AG04450 (cell line): ENCODE results near the gene IRAK2. TPM values are rescaled to one million over a fixed set of nuclear protein-coding genes. Genes with fewer than 3 reads are reported as not detected.

Experiments used
- CTCF ChIA-PET: fragments of 300-600, 350-600 bp; formaldehyde crosslinking; extraction: SDS; loops from one replicate; lab custom pipeline; 2022; ENCODE audit warnings: antibody characterized with exemption, inconsistent platforms; lab: Charles Lee
- POLR2A ChIA-PET: fragments of 350-600 bp; formaldehyde crosslinking; extraction: SDS; loops from one replicate; lab custom pipeline; 2021; ENCODE audit warnings: antibody characterized with exemption, inconsistent platforms; lab: Yijun Ruan, JAX
- DNase-seq: peaks from one replicate; pipeline ENCODE4 v3.0.0-alpha.2; 2011; ENCODE audit warnings: low read depth, low spot score
- H3K27ac ChIP-seq: one replicate; pipeline ENCODE4 v1.5.1; 2012; ENCODE audit warnings: low read depth, low read length, control low read depth
- H3K27me3 ChIP-seq: one replicate; pipeline ENCODE4 v1.6.0; 2012; ENCODE audit warnings: low read length; ENCODE audit not compliant: control insufficient read depth, insufficient read depth
- H3K4me3 ChIP-seq: 2 replicates; pipeline ENCODE4 v1.5.1; 2011; ENCODE audit warnings: mild to moderate bottlenecking, low read depth, low read length, control low read depth
- H3K9me3 ChIP-seq: 2 replicates; pipeline ENCODE4 v1.5.1; 2012; ENCODE audit warnings: low read length; ENCODE audit not compliant: control insufficient read depth, insufficient read depth
- CTCF ChIP-seq: IDR thresholded peaks from 2 replicates; pipeline ENCODE4 v1.5.1; 2011; ENCODE audit warnings: low read depth, low read length, control low read depth, inconsistent platforms
- polyA plus RNA-seq: library from polyadenylated mRNA; depleted of rRNA; stranded (reverse); fragments of >200 nt; gene quantifications from 2 replicates; pipeline ENCODE4 v1.2.3, GENCODE V29; 2011

IRAK2 gene
- polyA plus RNA-seq, 1 experiment, result 7.6 TPM

- CTCF ChIA-PET, result interaction anchor here (1.2 kb wide), 1 partner anchor 203 kb away, joined by 3 read pairs; no protein-coding TSS in a partner anchor
- H3K27me3 ChIP-seq, result no peaks in the 10 kb centered on the region
- H3K4me3 ChIP-seq, result no peak overlapping the region
- H3K27ac ChIP-seq, result no peak overlapping the region
- H3K9me3 ChIP-seq, result no peaks in the 10 kb centered on the region
- POLR2A ChIA-PET, result no interaction called here
- DNase-seq, result no peak
- TF ChIP-seq CTCF, result no peak
Observed at GRCh38 chr3:10149226-10149625, 15.5 kb upstream of the IRAK2 start.

DNA sequence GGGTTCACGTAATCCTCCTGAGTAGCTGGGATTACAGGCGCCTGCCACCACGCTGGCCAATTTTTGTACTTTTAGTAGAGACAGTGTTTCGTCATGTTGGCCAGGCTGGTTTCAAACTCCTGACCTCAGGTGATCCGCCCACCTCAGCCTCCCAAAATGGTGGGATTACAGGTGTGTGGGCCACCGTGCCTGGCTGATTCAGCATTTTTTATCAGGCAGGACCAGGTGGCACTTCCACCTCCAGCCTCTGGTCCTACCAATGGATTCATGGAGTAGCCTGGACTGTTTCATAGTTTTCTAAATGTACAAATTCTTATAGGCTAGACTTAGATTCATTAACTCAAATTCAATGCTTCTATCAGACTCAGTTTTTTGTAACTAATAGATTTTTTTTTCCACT, 13.7 kb upstream of the IRAK2 start:
- no peak overlapping the region for H3K27ac ChIP-seq
- H3K4me3 ChIP-seq, result no peak overlapping the region
- ChIA-PET CTCF (interaction anchor here (1.0 to 2.7 kb wide), 3 partner anchors 13 to 219 kb away, joined by 5 to 11 read pairs (median 6); partner anchors contain the start of gene IRAK2), POLR2A (no interaction called here)
- DNase-seq, result no peak
- no peaks in the 10 kb centered on the region for H3K9me3 ChIP-seq
- no peaks in the 10 kb centered on the region for H3K27me3 ChIP-seq
- no peak for TF ChIP-seq CTCF

- Histone ChIP-seq H3K9me3 (no peaks in the 10 kb centered on the region), H3K4me3 (no peak overlapping the region), H3K27ac (no peak overlapping the region), H3K27me3 (no peaks in the 10 kb centered on the region)
- ChIA-PET POLR2A (interaction anchor here (0.6 to 1.6 kb wide), 2 partner anchors 13 to 16 kb away, joined by 4 to 6 read pairs; partner anchors contain the start of gene VHL), CTCF (no interaction called here)
- DNase-seq, result no peak
- TF ChIP-seq CTCF, result no peak
Observed at GRCh38 chr3:10154335-10155122, 10.2 kb upstream of the IRAK2 start.

GRCh38 chr3:10155123-10155472, 9.6 kb upstream of the IRAK2 start:
- no peaks in the 10 kb centered on the region for H3K27me3 ChIP-seq
- CTCF ChIA-PET, result no interaction called here
- POLR2A ChIA-PET, result interaction anchor here (1.6 kb wide), 1 partner anchor 14 kb away, joined by 4 read pairs; the partner anchor contains the start of gene VHL
- no peak overlapping the region for H3K4me3 ChIP-seq
- no peak for DNase-seq
- no peak overlapping the region for H3K27ac ChIP-seq
- no peaks in the 10 kb centered on the region for H3K9me3 ChIP-seq
- TF ChIP-seq CTCF, result no peak

GRCh38 chr3:10155658-10156057, 9.1 kb upstream of the IRAK2 start:
- POLR2A ChIA-PET, result interaction anchor here (1.6 kb wide), 1 partner anchor 14 kb away, joined by 4 read pairs; the partner anchor contains the start of gene VHL
- Histone ChIP-seq H3K9me3 (no peaks in the 10 kb centered on the region), H3K4me3 (no peak overlapping the region), H3K27ac (no peak overlapping the region), H3K27me3 (no peaks in the 10 kb centered on the region)
- CTCF ChIA-PET, result no interaction called here
- no peak for TF ChIP-seq CTCF
- DNase-seq, result no peak
